Measurements from ENCODE around the gene SDCCAG8. TPM values are rescaled to one million over a fixed set of nuclear protein-coding genes. Genes with fewer than 3 reads are reported as not detected.

SDCCAG8 gene
- total RNA-seq, 2 donors from 2014 or later, result 25.7 to 36.9 TPM

DNA sequence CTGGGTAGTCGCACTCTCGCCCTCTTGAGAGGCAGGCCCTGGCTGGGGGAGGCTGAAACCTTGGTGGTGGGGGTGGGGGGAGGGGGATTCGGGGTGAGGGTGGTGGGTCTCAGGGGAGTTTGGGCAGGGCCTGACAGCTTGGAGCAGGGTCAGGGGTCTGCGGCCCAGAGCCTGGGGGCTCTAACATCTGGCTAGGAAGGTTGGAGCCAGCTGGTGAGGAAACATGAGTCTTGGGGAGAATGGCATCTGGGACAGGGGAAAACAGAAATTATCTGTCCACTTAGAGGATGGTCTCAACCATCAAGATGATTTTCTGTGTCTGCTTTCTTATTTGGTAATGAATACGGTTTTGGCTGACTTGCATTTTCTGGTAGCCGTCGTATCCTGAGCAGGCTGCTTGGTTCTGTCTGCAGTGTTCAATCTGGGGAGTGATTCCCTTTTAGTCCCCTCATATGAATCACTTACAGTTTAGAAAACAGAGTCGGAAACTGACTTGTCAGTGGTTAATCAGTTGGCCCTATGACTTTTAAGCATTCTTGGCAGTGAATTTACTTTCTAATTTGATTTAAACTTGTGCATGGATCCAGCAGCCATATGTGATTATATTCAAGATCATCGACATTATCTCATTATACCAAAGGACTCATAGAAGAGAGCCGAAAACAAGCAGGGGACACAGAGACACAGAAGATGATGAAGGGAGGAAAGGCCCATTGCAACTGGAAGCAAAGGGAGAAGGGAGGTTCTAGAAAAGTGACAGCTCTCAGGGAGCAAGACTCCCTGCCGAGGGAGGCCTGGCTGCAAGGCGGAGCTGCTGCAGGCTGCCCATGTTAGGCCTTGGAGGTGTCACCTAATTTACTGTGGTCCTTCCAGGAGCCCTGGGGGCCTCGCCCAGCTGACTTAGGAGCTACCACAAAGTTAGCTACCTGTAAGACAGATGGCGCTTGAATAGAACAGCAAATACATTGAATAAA is 237.6 kb downstream of the SDCCAG8 start:
- Mint-ChIP-seq H3K4me1 (peaks cover 11% of the 10 kb centered on the region), H3K4me3 (no peak overlapping the region), H3K36me3 (ENCODE audit: low read depth) (no peaks in the 10 kb centered on the region), H3K27ac (peak overlapping the region; percentile 41), H3K27me3 (no peaks in the 10 kb centered on the region)
- ATAC-seq (no peak), DNase-seq (no peak)
- no peaks in the 10 kb centered on the region for H3K9me3 ChIP-seq (ENCODE audit: control insufficient read depth, low read length, poor library complexity, severe bottlenecking)

DNA sequence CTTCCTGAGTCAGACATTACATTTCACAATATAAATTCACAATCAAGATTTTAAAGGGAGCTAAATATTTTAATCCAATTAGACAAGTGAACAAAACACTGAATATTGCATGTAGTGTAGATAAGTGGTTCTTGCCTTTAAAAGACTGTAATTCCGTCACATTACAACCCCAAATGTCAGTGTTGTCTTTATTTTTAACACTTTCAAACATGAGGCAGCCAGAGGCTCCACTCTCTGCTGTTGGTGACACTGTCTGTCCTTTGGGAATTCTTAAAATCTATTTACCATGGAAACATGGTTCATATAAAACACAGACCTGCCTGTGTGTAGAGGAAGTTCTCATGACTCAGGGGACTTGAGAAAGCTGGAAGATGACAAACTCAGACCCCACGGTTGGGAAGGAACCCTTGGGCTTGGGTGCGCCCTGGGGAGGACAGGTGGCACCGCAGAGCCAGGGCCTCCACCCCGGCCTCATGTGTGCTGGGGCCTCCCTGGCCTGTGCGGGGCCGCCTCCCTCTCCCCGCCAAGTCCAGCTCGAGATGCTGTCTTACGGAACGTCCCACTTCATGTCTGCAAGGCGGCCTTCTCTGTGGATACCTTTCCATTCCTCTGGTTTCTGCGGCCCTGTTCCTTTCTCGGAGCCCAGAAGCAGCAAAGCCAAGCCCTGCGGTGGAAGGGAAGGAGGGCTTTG is 239.0 kb downstream of the SDCCAG8 start:
- Mint-ChIP-seq H3K4me1 (peaks cover 11% of the 10 kb centered on the region), H3K4me3 (no peak overlapping the region), H3K36me3 (ENCODE audit: low read depth) (no peaks in the 10 kb centered on the region), H3K27me3 (no peaks in the 10 kb centered on the region), H3K27ac (peak overlapping the region; percentile 41)
- ATAC-seq (no peak), DNase-seq (no peak)
- H3K9me3 ChIP-seq (ENCODE audit: control insufficient read depth, low read length, poor library complexity, severe bottlenecking), result no peaks in the 10 kb centered on the region

DNA sequence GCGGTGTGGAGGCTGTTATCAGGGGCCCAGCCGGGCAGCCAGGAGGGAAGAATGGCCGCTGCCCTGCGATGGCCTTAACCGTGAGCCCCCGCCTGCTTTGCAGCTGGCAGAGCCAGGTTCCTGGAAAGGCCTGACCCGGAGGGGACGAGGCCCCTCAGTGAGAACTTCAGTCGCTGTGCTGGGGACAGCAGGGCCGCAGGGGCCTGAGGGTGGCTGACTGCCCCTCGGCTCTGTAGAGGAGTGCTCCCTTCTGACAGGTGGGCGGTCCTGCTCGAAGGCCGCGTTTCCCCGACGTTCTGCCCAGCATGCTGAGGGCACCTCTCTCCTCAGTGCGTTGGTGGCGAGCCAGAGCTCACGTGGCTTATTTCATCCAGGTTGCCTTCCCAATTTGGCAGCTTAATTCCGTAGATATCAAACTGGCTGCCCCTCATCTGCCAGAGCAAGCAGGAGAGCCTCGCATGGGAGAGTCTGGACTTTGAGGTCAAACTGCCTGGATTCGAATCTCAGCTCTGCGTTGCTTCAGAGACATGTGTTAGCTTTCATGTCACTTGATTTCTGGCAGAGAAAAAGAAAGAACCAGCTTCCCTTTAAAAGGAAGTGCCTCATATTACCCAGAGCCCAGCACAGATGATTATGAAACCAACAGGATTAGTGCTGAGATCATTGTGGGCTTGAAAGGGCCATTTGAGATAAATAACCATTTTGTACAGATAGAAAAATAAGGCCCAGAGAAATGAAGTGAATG is 239.8 kb downstream of the SDCCAG8 start:
- H3K36me3 Mint-ChIP-seq (ENCODE audit: low read depth), result no peaks in the 10 kb centered on the region

DNA sequence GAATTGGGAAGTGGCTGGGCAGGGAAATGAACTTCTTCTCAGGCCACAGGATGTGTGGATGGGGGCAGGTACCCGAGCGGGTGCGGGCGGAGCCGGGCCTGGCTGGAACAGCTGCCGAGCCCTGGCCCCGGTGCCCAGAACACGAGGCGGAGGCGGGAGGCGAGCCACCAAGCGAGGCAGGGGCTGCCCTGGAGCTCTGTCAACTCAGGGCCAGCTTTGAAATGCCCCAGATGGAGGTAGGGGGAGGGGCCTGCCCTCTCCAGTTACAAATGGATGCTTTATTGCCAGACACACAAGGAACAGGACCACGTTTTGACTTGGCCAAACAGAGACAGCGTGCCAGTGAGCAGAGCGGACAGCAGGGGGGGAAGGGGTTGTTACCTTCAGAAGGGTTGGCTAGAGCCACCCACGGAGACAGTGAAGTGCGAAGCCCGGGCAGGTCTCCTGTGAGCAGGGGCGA is 240.4 kb downstream of the SDCCAG8 start:
- Mint-ChIP-seq H3K4me3 (peak overlapping the region; percentile 47), H3K4me1 (peaks cover 13% of the 10 kb centered on the region), H3K27me3 (no peaks in the 10 kb centered on the region), H3K27ac (peak overlapping the region; percentile 32), H3K36me3 (ENCODE audit: low read depth) (no peaks in the 10 kb centered on the region)
- DNase-seq (no peak), ATAC-seq (peak; percentile 23)
- no peaks in the 10 kb centered on the region for H3K9me3 ChIP-seq (ENCODE audit: control insufficient read depth, low read length, poor library complexity, severe bottlenecking)

More for the DNA sequence above, 239.8 kb downstream of the SDCCAG8 start:
- Mint-ChIP-seq H3K27ac (peak overlapping the region; percentile 32), H3K4me3 (no peak overlapping the region), H3K27me3 (no peaks in the 10 kb centered on the region), H3K4me1 (peaks cover 11% of the 10 kb centered on the region)
- H3K9me3 ChIP-seq (ENCODE audit: control insufficient read depth, low read length, poor library complexity, severe bottlenecking), result no peaks in the 10 kb centered on the region
- ATAC-seq (no peak), DNase-seq (no peak)

DNA sequence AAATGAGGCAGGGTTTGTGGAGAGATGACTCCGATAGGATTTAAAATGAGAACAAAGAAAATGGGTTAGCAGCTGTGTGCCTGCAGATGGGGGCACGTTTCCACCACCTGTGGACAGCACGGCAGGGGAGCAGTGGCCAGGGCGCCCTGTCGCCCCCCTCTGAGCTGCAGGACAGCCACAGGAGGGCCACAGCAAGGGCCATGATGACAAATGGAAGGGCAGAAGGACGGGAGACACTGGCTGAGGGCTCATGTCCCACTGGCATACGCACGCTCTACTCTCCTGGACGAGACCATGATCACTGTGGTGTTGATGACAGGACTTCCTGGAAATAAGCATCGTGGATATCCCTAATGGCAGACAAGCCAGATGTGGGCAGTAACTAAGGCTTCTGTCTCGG is 241.0 kb downstream of the SDCCAG8 start:
- no peak overlapping the region for H3K27ac Mint-ChIP-seq
- ATAC-seq, result no peak

DNA sequence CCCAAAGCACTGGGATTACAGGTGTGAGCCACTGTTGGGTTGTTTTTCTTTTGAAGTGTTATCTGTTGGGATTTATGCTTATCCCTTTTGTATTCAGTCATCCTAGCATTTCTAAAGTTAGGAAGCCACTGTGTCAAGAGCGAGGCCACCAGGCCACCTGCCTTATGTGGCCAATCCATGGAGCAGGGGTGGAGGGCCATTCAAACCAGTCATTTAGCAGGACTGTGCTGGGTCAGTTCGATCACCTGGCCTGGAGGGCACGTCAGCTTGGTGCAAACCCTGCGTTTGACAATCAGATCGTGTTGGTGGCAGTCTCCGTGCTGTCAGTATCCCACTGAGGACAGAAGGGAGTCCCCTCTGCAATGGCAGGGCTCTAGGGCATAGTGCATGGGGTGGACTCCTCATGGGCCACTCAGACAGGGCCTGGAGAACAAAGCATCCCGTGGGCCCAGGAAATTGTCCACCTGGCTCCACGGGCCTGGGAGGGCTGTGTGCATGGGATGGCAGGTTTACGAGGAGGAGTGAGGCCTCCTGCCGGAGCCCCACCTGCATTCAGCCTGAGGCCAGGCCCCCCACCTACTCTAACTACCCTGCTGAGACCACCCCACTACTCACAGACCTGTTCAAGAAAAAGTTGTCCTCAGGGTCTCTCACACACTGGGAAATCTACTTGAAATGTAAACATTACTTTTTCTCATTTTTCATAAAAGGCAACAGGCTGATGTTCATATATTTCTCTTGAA is 242.3 kb downstream of the SDCCAG8 start:
- no peaks in the 10 kb centered on the region for H3K9me3 ChIP-seq (ENCODE audit: control insufficient read depth, low read length, poor library complexity, severe bottlenecking)
- Mint-ChIP-seq H3K27me3 (no peaks in the 10 kb centered on the region), H3K27ac (no peak overlapping the region), H3K4me3 (no peak overlapping the region), H3K36me3 (ENCODE audit: low read depth) (peaks cover 3% of the 10 kb centered on the region), H3K4me1 (peaks cover 16% of the 10 kb centered on the region)
- ATAC-seq (no peak), DNase-seq (no peak)

More for the DNA sequence above, 241.0 kb downstream of the SDCCAG8 start:
- Mint-ChIP-seq H3K27me3 (no peaks in the 10 kb centered on the region), H3K4me1 (peaks cover 13% of the 10 kb centered on the region), H3K4me3 (peak overlapping the region; percentile 47), H3K36me3 (ENCODE audit: low read depth) (no peaks in the 10 kb centered on the region)
- H3K9me3 ChIP-seq (ENCODE audit: control insufficient read depth, low read length, poor library complexity, severe bottlenecking), result no peaks in the 10 kb centered on the region
- DNase-seq, result no peak

DNA sequence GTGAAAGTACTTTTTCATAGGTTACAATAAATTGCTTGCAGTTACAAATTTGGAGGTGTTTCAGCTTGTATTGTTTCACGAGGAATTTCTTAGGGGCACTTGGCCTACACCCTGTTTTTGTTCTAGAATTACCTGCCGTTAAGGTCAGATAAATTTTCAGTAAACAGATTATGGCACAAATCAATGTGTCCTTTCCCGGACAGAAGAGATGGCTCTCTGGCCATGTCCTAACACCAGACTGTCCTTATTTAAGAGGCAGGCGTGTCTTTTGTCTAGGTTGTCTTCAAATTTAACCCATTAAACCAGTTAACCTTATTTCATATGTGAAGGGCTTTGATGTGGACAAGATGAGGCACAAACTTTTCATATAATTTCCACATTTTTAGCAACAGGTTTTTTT is 243.4 kb downstream of the SDCCAG8 start:
- ATAC-seq, result no peak
- Mint-ChIP-seq H3K27me3 (no peaks in the 10 kb centered on the region), H3K27ac (peak overlapping the region; percentile 47), H3K4me3 (no peak overlapping the region), H3K4me1 (peaks cover 14% of the 10 kb centered on the region), H3K36me3 (ENCODE audit: low read depth) (peaks cover 3% of the 10 kb centered on the region)
- DNase-seq, result no peak
- H3K9me3 ChIP-seq (ENCODE audit: control insufficient read depth, low read length, poor library complexity, severe bottlenecking), result no peaks in the 10 kb centered on the region

DNA sequence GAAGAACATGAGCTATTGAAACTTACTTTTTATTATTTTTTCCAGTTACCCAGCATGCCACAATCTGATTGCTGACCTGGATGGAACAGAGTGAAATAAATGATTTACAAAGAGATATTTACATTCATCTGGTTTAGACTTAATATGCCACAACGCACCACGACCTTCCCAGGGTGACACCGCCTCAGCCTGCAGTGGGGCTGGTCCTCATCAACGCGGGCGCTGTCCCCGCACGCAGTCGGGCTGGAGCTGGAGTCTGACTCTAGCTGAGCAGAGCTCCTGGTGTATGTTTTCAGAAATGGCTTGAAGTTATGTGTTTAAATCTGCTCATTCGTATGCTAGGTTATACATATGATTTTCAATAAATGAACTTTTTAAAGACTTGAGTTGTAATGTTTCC is 243.9 kb downstream of the SDCCAG8 start:
- DNase-seq, result no peak
- H3K4me3 Mint-ChIP-seq, result no peak overlapping the region
- peak overlapping the region; percentile 47 for H3K27ac Mint-ChIP-seq
- H3K36me3 Mint-ChIP-seq (ENCODE audit: low read depth), result peaks cover 3% of the 10 kb centered on the region
- peaks cover 14% of the 10 kb centered on the region for H3K4me1 Mint-ChIP-seq
- H3K9me3 ChIP-seq (ENCODE audit: control insufficient read depth, low read length, poor library complexity, severe bottlenecking), result no peaks in the 10 kb centered on the region
- no peak for ATAC-seq
- no peaks in the 10 kb centered on the region for H3K27me3 Mint-ChIP-seq

DNA sequence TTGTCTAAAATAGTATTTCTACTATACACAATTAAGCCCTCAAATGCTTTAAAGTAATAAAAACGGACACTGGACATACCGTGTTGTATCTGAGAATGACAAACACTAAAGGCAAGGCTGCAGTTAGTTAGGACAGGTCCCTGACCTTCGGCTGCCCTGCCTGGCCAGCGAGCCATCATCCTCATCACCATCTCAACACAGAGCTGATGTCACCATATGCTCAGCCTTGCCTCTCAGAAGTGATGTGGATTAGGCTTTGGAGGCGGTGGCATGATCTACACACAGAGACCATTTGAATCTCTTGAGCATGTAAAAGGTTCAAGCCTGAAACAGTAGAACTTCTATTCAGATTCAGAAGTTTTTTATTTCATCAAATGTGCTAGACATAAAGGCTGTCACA is 244.7 kb downstream of the SDCCAG8 start:
- H3K27ac Mint-ChIP-seq, result peak overlapping the region; percentile 47
- ATAC-seq (no peak), DNase-seq (no peak)
- H3K27me3 Mint-ChIP-seq, result no peaks in the 10 kb centered on the region
- H3K4me1 Mint-ChIP-seq, result peaks cover 14% of the 10 kb centered on the region
- H3K36me3 Mint-ChIP-seq (ENCODE audit: low read depth), result peaks cover 3% of the 10 kb centered on the region
- no peaks in the 10 kb centered on the region for H3K9me3 ChIP-seq (ENCODE audit: control insufficient read depth, low read length, poor library complexity, severe bottlenecking)
- H3K4me3 Mint-ChIP-seq, result no peak overlapping the region

DNA sequence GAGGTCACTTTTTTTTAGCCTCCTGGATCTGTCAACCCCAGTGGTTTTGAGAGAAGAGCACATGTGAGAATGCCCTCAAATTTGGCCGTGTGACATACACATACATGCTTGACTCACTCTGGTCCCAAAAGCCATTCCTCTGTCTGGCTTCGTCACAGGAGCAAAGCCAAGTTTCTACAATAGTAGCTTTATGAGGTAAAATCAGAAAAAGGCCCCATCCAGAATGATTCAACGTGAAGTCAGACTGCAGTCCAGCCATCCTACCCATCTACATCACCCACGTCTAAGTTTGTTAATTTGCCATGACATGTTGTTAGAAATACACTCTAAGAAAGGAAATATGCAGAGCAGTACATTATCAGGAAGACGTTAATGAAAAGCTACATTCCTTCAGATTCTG is 245.2 kb downstream of the SDCCAG8 start:
- peaks cover 3% of the 10 kb centered on the region for H3K36me3 Mint-ChIP-seq (ENCODE audit: low read depth)
- H3K4me3 Mint-ChIP-seq, result no peak overlapping the region
- ATAC-seq, result no peak
- H3K27ac Mint-ChIP-seq, result no peak overlapping the region
- no peak for DNase-seq
- H3K4me1 Mint-ChIP-seq, result peaks cover 13% of the 10 kb centered on the region
- no peaks in the 10 kb centered on the region for H3K27me3 Mint-ChIP-seq
- H3K9me3 ChIP-seq (ENCODE audit: control insufficient read depth, low read length, poor library complexity, severe bottlenecking), result no peaks in the 10 kb centered on the region

DNA sequence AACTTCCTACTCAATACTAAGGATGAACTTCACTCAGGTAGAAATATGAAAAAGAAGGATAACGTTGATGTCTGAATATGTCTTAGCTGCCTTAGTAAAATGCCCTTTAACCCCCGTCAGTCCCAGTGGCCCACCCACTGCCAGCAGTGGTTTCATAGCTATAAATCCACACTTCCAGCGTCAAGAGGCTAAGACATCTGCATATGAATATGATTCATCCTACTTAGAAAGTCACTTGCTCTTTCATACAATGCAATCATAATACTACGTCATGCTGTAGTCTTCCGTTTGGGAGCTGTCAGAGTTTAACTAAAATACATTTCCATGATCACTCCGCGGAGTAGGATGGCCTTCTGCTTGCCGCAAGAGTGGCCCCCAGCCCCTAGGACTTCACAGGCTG is 247.3 kb downstream of the SDCCAG8 start:
- H3K27me3 Mint-ChIP-seq, result no peaks in the 10 kb centered on the region
- no peak overlapping the region for H3K4me3 Mint-ChIP-seq
- no peak overlapping the region for H3K27ac Mint-ChIP-seq
- H3K9me3 ChIP-seq (ENCODE audit: control insufficient read depth, low read length, poor library complexity, severe bottlenecking), result no peaks in the 10 kb centered on the region
- H3K36me3 Mint-ChIP-seq (ENCODE audit: low read depth), result peaks cover 3% of the 10 kb centered on the region
- ATAC-seq (no peak), DNase-seq (no peak)
- peaks cover 7% of the 10 kb centered on the region for H3K4me1 Mint-ChIP-seq

DNA sequence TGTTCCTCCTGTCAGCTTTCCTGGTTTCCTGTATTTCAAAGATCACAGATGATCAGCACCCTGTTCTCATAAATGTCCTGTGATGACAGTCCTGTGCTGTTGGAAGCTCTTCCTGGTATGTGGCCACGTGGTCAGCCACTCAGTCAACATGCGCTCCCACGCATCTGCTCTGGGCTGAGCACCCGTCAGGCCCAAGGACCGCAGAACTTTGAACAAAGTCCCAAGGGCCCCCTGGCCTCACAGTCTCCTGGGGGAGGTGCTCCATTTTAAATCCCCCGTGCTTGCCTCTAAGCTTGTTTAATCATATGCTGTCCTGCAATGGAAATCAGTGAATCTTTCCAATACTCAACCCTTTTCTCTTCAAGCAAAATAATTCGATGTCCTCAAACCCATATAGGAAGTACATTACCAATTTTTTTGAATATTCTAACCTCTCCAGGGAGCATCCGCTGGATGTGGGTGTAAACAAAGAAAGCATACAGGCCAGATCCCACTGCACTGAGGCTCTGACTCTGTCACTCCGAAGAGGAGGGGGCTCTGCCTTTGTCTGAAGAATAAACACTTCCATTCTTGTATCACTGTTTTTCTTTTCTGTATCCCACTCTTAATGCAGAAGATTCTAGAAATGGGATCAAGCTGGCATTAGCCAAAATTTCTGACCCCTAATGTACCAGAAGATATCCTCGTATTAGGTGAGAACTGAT is 250.3 kb downstream of the SDCCAG8 start:
- H3K36me3 Mint-ChIP-seq (ENCODE audit: low read depth), result peaks cover 7% of the 10 kb centered on the region
- peaks cover 11% of the 10 kb centered on the region for H3K4me1 Mint-ChIP-seq
- peak overlapping the region; percentile 16 for H3K27ac Mint-ChIP-seq
- no peak for DNase-seq
- no peaks in the 10 kb centered on the region for H3K27me3 Mint-ChIP-seq
- no peaks in the 10 kb centered on the region for H3K9me3 ChIP-seq (ENCODE audit: control insufficient read depth, low read length, poor library complexity, severe bottlenecking)
- no peak overlapping the region for H3K4me3 Mint-ChIP-seq
- peak; percentile 27 for ATAC-seq

Data from T-helper 17 cell (primary cell).